GM12872 (cell line): ENCODE measurements around the gene TTC5.

ENCODE experiments used
- CTCF ChIP-seq: IDR thresholded peaks from 3 replicates; pipeline ENCODE4 v1.5.1; 2011; ENCODE audit warnings: low read depth, mild to moderate bottlenecking, low read length, moderate library complexity; ENCODE audit not compliant: insufficient read depth

TTC5 gene

GRCh38 chr14:20329355-20329754, 23.6 kb upstream of the TTC5 start:
- TF ChIP-seq CTCF, result no peak

- no peak for TF ChIP-seq CTCF
Observed at GRCh38 chr14:20328705-20329104, 23.0 kb upstream of the TTC5 start.

GRCh38 chr14:20327005-20327869, 21.5 kb upstream of the TTC5 start:
- TF ChIP-seq CTCF, result peak; percentile 58

- no peak for TF ChIP-seq CTCF
Observed at GRCh38 chr14:20317720-20318119, 12.0 kb upstream of the TTC5 start.

- TF ChIP-seq CTCF, result no peak
Observed at GRCh38 chr14:20314026-20314425, 8.3 kb upstream of the TTC5 start.

GRCh38 chr14:20306079-20306423, 300 bp upstream of the TTC5 start:
- TF ChIP-seq CTCF, result no peak

- TF ChIP-seq CTCF, result no peak
Observed at GRCh38 chr14:20302042-20302755, 3.6 kb downstream of the TTC5 start.
